ENCODE results near the gene SLCO2A1.

GRCh38 chr3:133992381-133992780 lies 37.3 kb downstream of the SLCO2A1 start:
- TF ChIP-seq POLR2AphosphoS5 (IDR thresholded peaks at IDR 0.05), result no peak
- no peak for TF ChIP-seq CTCF (IDR thresholded peaks at IDR 0.05)
- no peak for TF ChIP-seq POLR2A (IDR thresholded peaks at IDR 0.05)
